Esophagus muscularis mucosa (tissue), 4 donors: ENCODE data around the gene PRSS33. TPM values are rescaled to one million over a fixed set of nuclear protein-coding genes. Genes with fewer than 3 reads are reported as not detected.
A peak's percentile ranks its signal among the peaks of the same experiment; 100 is the strongest.

Experiments
- DNase-seq: peaks from one replicate; pipeline ENCODE4 v3.0.0-alpha.2; 2017; ENCODE audit errors: extremely low spot score
- H3K27ac ChIP-seq, 4 donors: fragments of 200-600 bp; sonication (generic); replicated peaks in 1 of 4; 1 replicate in 3 of 4; 2 replicates in 1 of 4; pipeline ENCODE4 v1.5.1; 2016 to 2019; ENCODE audit warnings: mild to moderate bottlenecking in 1 of 4
- H3K27me3 ChIP-seq, 4 donors: fragments of 200-600 bp; sonication (generic); one replicate each; pipeline versions ENCODE4 v1.5.1 to v1.6.0; 2016 to 2019
- H3K36me3 ChIP-seq, 4 donors: fragments of 200-600 bp; sonication (generic); one replicate each; pipeline ENCODE4 v1.5.1; 2016 to 2019
- H3K4me1 ChIP-seq, 4 donors: fragments of 200-600 bp; sonication (generic); one replicate each; pipeline ENCODE4 v1.5.1; 2016 to 2019
- H3K4me3 ChIP-seq, 4 donors: fragments of 200-600 bp; sonication (generic); 1 replicate in 2 of 4; 2 replicates in 2 of 4; pipeline ENCODE4 v1.5.1; 2016 to 2019; ENCODE audit warnings: mild to moderate bottlenecking in 4 of 4, moderate library complexity in 1 of 4
- H3K9me3 ChIP-seq, 4 donors: fragments of 200-600 bp; sonication (generic); 1 replicate in 3 of 4; 2 replicates in 1 of 4; pipeline ENCODE4 v1.5.1; 2016 to 2019
- CTCF ChIP-seq, 3 experiments: fragments of 200-600 bp in 2 of 3; fragments of 450-650 bp in 1 of 3; sonication (generic) in 2 of 3; IDR thresholded peaks; one replicate each; pipeline ENCODE4 v1.5.1; 2017 to 2019; ENCODE audit warnings: antibody characterized with exemption in 3 of 3, mild to moderate bottlenecking in 2 of 3, moderate library complexity in 1 of 3
- EP300 ChIP-seq: sonication (generic); formaldehyde crosslinking; IDR thresholded peaks from one replicate; pipeline ENCODE4 v1.6.1; 2017; ENCODE audit warnings: antibody characterized with exemption
- POLR2A ChIP-seq: fragments of 450-650 bp; IDR thresholded peaks from one replicate; pipeline ENCODE4 v1.6.1; 2017; ENCODE audit warnings: antibody characterized with exemption, moderate library complexity, mild to moderate bottlenecking, low read depth
- POLR2AphosphoS5 ChIP-seq, 2 donors: sonication (generic); formaldehyde crosslinking; IDR thresholded peaks; one replicate each; pipeline ENCODE4 v1.6.1; 2017; ENCODE audit warnings: antibody characterized with exemption in 2 of 2
- WGBS: methylation state at CpG from one replicate; pipeline ENCODE4 v1.1.5; 2018; 5-methylcytosine and 5-hydroxymethylcytosine counted together
- intact Hi-C: fragments of 100-400 bp; cut with DNase I; formaldehyde crosslinking; loops from one replicate; pipeline ENCODE4 v1.15.1; 2023
- total RNA-seq, 4 donors: library from RNA; depleted of rRNA; stranded (reverse); fragments of >200 nt; gene quantifications; one replicate each; pipeline versions ENCODE4 v1.1.0 to v1.2.1, GENCODE V29; 2016

Gene PRSS33
- total RNA-seq, 4 donors from 2014 or later: not detected

- TF ChIP-seq EP300 (no peak), POLR2A (no peak), POLR2AphosphoS5 (IDR thresholded peaks at IDR 0.05) (no peak), CTCF (IDR thresholded peaks at IDR 0.05) (no peak)
- Histone ChIP-seq H3K4me1 (peaks cover 8 to 47% (median 42%) of the 10 kb centered on the region in 4 donors), H3K27ac (peak overlapping the region in 2 of 4 donors; percentile 1 to 8), H3K4me3 (no peak overlapping the region), H3K9me3 (no peaks in the 10 kb centered on the region), H3K27me3 (no peaks in the 10 kb centered on the region), H3K36me3 (peaks cover 82 to 100% (median 98%) of the 10 kb centered on the region in 4 donors)
- intact Hi-C loops: no loop called here
- DNase-seq: no peak
- 84% methylated on average over 16 of the region's 17 CpGs for WGBS
These were observed 18.8 kb downstream of the PRSS33 start for GRCh38 chr16:2768403-2769089.

GRCh38 chr16:2767891-2768290 lies 19.5 kb downstream of the PRSS33 start:
- Histone ChIP-seq H3K4me3 (no peak overlapping the region), H3K9me3 (no peaks in the 10 kb centered on the region), H3K27ac (peak overlapping the region in 1 of 4 donors; percentile 1), H3K4me1 (peaks cover 8 to 41% (median 36%) of the 10 kb centered on the region in 4 donors), H3K36me3 (peaks cover 88 to 100% (median 98%) of the 10 kb centered on the region in 4 donors), H3K27me3 (no peaks in the 10 kb centered on the region)
- no peak for DNase-seq
- TF ChIP-seq POLR2AphosphoS5 (IDR thresholded peaks at IDR 0.05) (no peak), CTCF (IDR thresholded peaks at IDR 0.05) (no peak), EP300 (no peak), POLR2A (no peak)
- intact Hi-C loops: no loop called here
- WGBS: 62% methylated on average over 14 of the region's 14 CpGs

GRCh38 chr16:2767140-2767731 lies 20.1 kb downstream of the PRSS33 start:
- peaks cover 95 to 100% (median 100%) of the 10 kb centered on the region in 4 donors for H3K36me3 ChIP-seq
- intact Hi-C loops: no loop called here
- H3K27ac ChIP-seq: no peak overlapping the region
- no peak for DNase-seq
- 92% methylated on average over 15 of the region's 19 CpGs for WGBS
- no peak overlapping the region for H3K4me3 ChIP-seq
- no peaks in the 10 kb centered on the region for H3K27me3 ChIP-seq
- TF ChIP-seq POLR2AphosphoS5 (IDR thresholded peaks at IDR 0.05): no peak
- no peak for TF ChIP-seq POLR2A
- no peak for TF ChIP-seq CTCF (IDR thresholded peaks at IDR 0.05)
- TF ChIP-seq EP300: no peak
- no peaks in the 10 kb centered on the region for H3K9me3 ChIP-seq
- H3K4me1 ChIP-seq: peaks cover 8 to 41% (median 33%) of the 10 kb centered on the region in 4 donors

GRCh38 chr16:2766430-2767139 lies 20.8 kb downstream of the PRSS33 start:
- Histone ChIP-seq H3K36me3 (peaks cover 95 to 100% (median 100%) of the 10 kb centered on the region in 4 donors), H3K27me3 (no peaks in the 10 kb centered on the region), H3K4me1 (peaks cover 8 to 41% (median 31%) of the 10 kb centered on the region in 4 donors), H3K9me3 (no peaks in the 10 kb centered on the region), H3K27ac (no peak overlapping the region), H3K4me3 (no peak overlapping the region)
- no peak for DNase-seq
- TF ChIP-seq EP300 (no peak), POLR2AphosphoS5 (IDR thresholded peaks at IDR 0.05) (no peak), CTCF (IDR thresholded peaks at IDR 0.05) (no peak), POLR2A (no peak)
- intact Hi-C loops: no loop called here
- 97% methylated on average over 44 of the region's 44 CpGs for WGBS
